ENCODE results near the gene CLEC2L. TPM values are rescaled to one million over a fixed set of nuclear protein-coding genes. Genes with fewer than 3 reads are reported as not detected.

Gene CLEC2L
- total and polyA plus RNA-seq, 2 of the 4 experiments (the other 2 are of a cell fraction): not detected

GRCh38 chr7:139536152-139536551, 12.7 kb downstream of the CLEC2L start:
- BruUV-seq (replicated peaks): no TSS peak
- H3K4ac ChIP-seq (ENCODE audit: low read depth, low read length): no peak overlapping the region
- no peak overlapping the region for H2BK5ac ChIP-seq (ENCODE audit: low read depth, low read length, poor library complexity, severe bottlenecking)
- no peak overlapping the region for H3K9ac ChIP-seq (ENCODE audit: low read depth, low read length)
- no peak overlapping the region for H3K18ac ChIP-seq (ENCODE audit: low read depth, low read length)
- H4K8ac ChIP-seq (ENCODE audit: low read depth in 2 of 2, low read length in 2 of 2): no peak overlapping the region
- no peak overlapping the region for H2BK15ac ChIP-seq (ENCODE audit: low read depth, low read length)
- POLR2A ChIA-PET (ENCODE audit: unreplicated experiment): no interaction called here
- no peaks in the 10 kb centered on the region; the same call in 1 of the 2 replicates for H3K9me3 ChIP-seq (ENCODE audit: control insufficient read depth, insufficient read depth, low read length)
- CTCF ChIA-PET: interaction anchor here (1.3 kb wide), 1 partner anchor 22 kb away, joined by 5 read pairs; no protein-coding TSS in a partner anchor
- H2BK20ac ChIP-seq (ENCODE audit: low read depth, low read length): no peak overlapping the region
- no peak overlapping the region for H2AK9ac ChIP-seq (replicated peaks; ENCODE audit: low read depth, low read length, poor library complexity)
- no peak for ATAC-seq (ENCODE audit: low read depth)
- no peak overlapping the region for H2AFZ ChIP-seq (replicated peaks; ENCODE audit: low read length, poor library complexity)
- no peak for DNase-seq
- no peak overlapping the region for H4K91ac ChIP-seq (ENCODE audit: insufficient read depth, low read depth, low read length)
- in situ Hi-C loops (cut with MboI; ENCODE audit: low sequenced_read_pairs): no loop called here
- no peaks in the 10 kb centered on the region for H3K9me1 ChIP-seq (ENCODE audit: insufficient read depth, low read length)
- dilution Hi-C loops (cut with HindIII; ENCODE audit: low sequenced_read_pairs, unreplicated experiment): no loop called here
- no peak overlapping the region for H3K4me3 ChIP-seq (ENCODE audit: insufficient read depth, low read depth, low read length)
- no peak overlapping the region for H3K14ac ChIP-seq (replicated peaks; ENCODE audit: low read depth, low read length)
- no peak overlapping the region for H3K23ac ChIP-seq (ENCODE audit: low read depth, low read length)
- intact Hi-C loops (cut with micrococcal nuclease): no loop called here
- H3K56ac ChIP-seq (ENCODE audit: extremely low read depth, insufficient read depth, low read length): no peak overlapping the region
- H3K79me1 ChIP-seq (ENCODE audit: low read depth in 1 of 2, low read length in 2 of 2): no peaks in the 10 kb centered on the region
- H3K4me1 ChIP-seq (ENCODE audit: control insufficient read depth, insufficient read depth, low read length): no peaks in the 10 kb centered on the region
- no peak overlapping the region for H4K5ac ChIP-seq (ENCODE audit: low read depth, low read length)
- no peak overlapping the region for H3K27ac ChIP-seq (ENCODE audit: insufficient read depth, low read length)
- no peaks in the 10 kb centered on the region for H4K20me1 ChIP-seq (ENCODE audit: insufficient read depth, low read length)
- H2BK120ac ChIP-seq (ENCODE audit: low read depth, low read length): no peak overlapping the region
- WGBS, 2 experiments (ENCODE audit: extremely low coverage in 2 of 2, insufficient read length in 1 of 2): no CpG with 5 or more reads among the region's 8 CpGs
- no peak overlapping the region for H2AK5ac ChIP-seq (ENCODE audit: low read depth, low read length)
- H3K36me3 ChIP-seq (ENCODE audit: control insufficient read depth, insufficient read depth, low read length): no peaks in the 10 kb centered on the region
- H3K27me3 ChIP-seq (ENCODE audit: control insufficient read depth, insufficient read depth, low read length): peaks cover 40% of the 10 kb centered on the region
- TF ChIP-seq RAD21 (IDR thresholded peaks at IDR 0.05; ENCODE audit: low read length) (no peak), USF2 (IDR thresholded peaks at IDR 0.05; ENCODE audit: low read depth, low read length) (no peak), NFE2L2 (IDR thresholded peaks at IDR 0.05; ENCODE audit: low read depth, low read length) (no peak), RFX5 (IDR thresholded peaks at IDR 0.05; ENCODE audit: low read depth, low read length) (no peak), CTCF (conservative IDR thresholded peaks at IDR 0.05; ENCODE audit: low read depth, low read length) (no peak), MXI1 (IDR thresholded peaks at IDR 0.05; ENCODE audit: borderline replicate concordance, low read depth, low read length) (no peak), RCOR1 (IDR thresholded peaks at IDR 0.05; ENCODE audit: insufficient replicate concordance, low read length) (no peak), BHLHE40 (IDR thresholded peaks at IDR 0.05; ENCODE audit: low read depth, low read length) (no peak), CEBPB (IDR thresholded peaks at IDR 0.05; ENCODE audit: low read depth, low read length) (no peak), MAFK (IDR thresholded peaks at IDR 0.05; ENCODE audit: low read depth, low read length) (no peak)
- H3K4me2 ChIP-seq (ENCODE audit: low read depth, low read length): no peak overlapping the region

Measured in IMR-90 (cell line).